Brain microvascular endothelial cell (primary cell): ENCODE results near the gene FICD.
"Not testable (repeated sequence)": the region's sequence is repeated elsewhere in the genome, so short reads cannot be mapped to it uniquely, and the experiment has no call there.

Source experiments
- DNase-seq: peaks from one replicate; pipeline ENCODE4 v3.0.0-alpha.2; 2020
- H3K27ac ChIP-seq: fragments of 250-450 bp; sonication (Bioruptor Pico); 2 replicates; pipeline ENCODE4 v1.5.1; 2020; ENCODE audit warnings: mild to moderate bottlenecking, moderate library complexity
- H3K27me3 ChIP-seq: fragments of 250-450 bp; sonication (Bioruptor Pico); replicated peaks from 2 replicates; pipeline ENCODE4 v1.5.1; 2020; ENCODE audit warnings: mild to moderate bottlenecking
- H3K36me3 ChIP-seq: fragments of 250-450 bp; sonication (Bioruptor Pico); replicated peaks from 2 replicates; pipeline ENCODE4 v1.5.1; 2020; ENCODE audit warnings: mild to moderate bottlenecking
- H3K4me3 ChIP-seq: 2 replicates; pipeline ENCODE4 v1.5.1; 2011; ENCODE audit warnings: low read depth, mild to moderate bottlenecking, control low read depth, low read length, moderate library complexity
- in situ Hi-C: cut with HindIII; loops from 2 replicates; pipeline ENCODE4 v1.10.0; 2017; ENCODE audit warnings: low sequenced_read_pairs, low pct_ligation_motif_present
- TF ChIP-seq, protein P1 (sequence below): IDR thresholded peaks from 2 replicates; pipeline ENCODE4 v1.5.1; 2011; ENCODE audit warnings: low read depth, mild to moderate bottlenecking, moderate library complexity, low read length, control low read depth, inconsistent platforms; ENCODE audit errors: missing control alignments

FICD gene

GRCh38 chr12:108483213-108484059 lies 31.6 kb upstream of the FICD start:
- no peaks in the 10 kb centered on the region for H3K27me3 ChIP-seq
- no peak overlapping the region for H3K27ac ChIP-seq
- TF ChIP-seq, protein P1, sequence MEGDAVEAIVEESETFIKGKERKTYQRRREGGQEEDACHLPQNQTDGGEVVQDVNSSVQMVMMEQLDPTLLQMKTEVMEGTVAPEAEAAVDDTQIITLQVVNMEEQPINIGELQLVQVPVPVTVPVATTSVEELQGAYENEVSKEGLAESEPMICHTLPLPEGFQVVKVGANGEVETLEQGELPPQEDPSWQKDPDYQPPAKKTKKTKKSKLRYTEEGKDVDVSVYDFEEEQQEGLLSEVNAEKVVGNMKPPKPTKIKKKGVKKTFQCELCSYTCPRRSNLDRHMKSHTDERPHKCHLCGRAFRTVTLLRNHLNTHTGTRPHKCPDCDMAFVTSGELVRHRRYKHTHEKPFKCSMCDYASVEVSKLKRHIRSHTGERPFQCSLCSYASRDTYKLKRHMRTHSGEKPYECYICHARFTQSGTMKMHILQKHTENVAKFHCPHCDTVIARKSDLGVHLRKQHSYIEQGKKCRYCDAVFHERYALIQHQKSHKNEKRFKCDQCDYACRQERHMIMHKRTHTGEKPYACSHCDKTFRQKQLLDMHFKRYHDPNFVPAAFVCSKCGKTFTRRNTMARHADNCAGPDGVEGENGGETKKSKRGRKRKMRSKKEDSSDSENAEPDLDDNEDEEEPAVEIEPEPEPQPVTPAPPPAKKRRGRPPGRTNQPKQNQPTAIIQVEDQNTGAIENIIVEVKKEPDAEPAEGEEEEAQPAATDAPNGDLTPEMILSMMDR = no peak
- DNase-seq = no peak
- H3K36me3 ChIP-seq = no peaks in the 10 kb centered on the region
- in situ Hi-C loops = no loop called here
- H3K4me3 ChIP-seq = no peak overlapping the region

DNA sequence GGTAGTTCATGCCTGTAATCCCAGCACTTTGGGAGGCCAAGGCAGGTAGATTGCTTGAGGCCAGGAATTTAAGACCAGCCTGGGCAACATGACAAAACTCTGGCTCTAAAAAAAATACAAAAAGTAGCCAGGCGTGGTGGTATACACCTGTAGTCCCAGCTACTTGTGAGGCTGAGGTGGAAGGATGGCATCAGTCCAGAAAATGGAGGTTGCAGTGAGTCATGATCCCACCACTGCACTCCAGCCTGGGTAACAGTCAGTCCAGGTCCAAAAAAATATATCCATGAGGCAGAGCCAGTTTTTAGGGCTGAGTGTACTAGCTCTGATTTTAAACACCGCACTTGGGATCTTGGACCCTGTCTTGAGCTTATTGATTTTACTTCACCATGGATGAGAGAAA lies 30.6 kb upstream of the FICD start:
- H3K36me3 ChIP-seq = no peaks in the 10 kb centered on the region
- TF ChIP-seq, protein P1 = no peak
- no peak overlapping the region for H3K4me3 ChIP-seq
- no peak for DNase-seq
- no peaks in the 10 kb centered on the region for H3K27me3 ChIP-seq
- in situ Hi-C loops = no loop called here
- no peak overlapping the region for H3K27ac ChIP-seq

DNA sequence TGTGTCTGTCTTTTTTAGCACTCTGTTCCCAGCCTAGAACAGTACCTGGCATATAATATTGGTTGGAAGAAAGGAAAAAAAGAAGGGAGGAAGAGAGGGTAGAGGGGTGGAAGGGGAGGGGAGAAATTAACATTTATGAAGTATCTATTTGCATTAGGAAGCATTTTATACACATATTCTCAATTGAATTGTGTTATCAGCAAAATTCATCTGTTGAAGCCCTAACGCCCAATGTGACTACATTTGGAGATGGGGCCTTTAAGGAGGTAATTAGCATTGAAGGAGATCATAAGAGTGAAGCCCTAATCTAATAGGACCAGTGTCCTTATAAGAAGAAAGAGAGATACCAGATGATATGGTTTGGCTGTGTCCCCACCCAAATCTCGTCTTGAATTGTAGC lies 30.2 kb upstream of the FICD start:
- H3K27ac ChIP-seq = no peak overlapping the region
- no peaks in the 10 kb centered on the region for H3K36me3 ChIP-seq
- H3K4me3 ChIP-seq = no peak overlapping the region
- DNase-seq = no peak
- H3K27me3 ChIP-seq = no peaks in the 10 kb centered on the region
- in situ Hi-C loops = no loop called here
- TF ChIP-seq, protein P1 = no peak

DNA sequence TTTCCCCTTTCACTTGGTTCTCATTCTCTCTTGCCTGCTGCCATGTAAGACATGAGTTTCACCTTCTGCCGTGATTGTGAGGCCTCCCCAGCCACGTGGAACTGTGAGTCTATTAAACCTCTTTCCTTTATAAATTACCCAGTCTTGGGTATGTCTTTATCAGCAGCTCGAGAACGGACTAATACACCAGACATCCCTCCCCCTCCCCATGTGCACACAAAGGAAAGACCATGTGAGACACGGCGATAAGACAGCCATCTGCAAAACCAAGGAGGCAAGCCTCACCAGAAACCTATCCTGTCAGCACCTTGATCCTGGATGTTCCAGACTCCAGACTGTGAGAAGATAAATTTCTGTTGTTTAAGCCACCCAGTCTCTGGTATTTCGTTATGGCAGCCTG lies 29.7 kb upstream of the FICD start:
- DNase-seq, in situ Hi-C loops, H3K4me3 ChIP-seq, H3K36me3 ChIP-seq, H3K27me3 ChIP-seq, H3K27ac ChIP-seq: not testable (repeated sequence)

DNA sequence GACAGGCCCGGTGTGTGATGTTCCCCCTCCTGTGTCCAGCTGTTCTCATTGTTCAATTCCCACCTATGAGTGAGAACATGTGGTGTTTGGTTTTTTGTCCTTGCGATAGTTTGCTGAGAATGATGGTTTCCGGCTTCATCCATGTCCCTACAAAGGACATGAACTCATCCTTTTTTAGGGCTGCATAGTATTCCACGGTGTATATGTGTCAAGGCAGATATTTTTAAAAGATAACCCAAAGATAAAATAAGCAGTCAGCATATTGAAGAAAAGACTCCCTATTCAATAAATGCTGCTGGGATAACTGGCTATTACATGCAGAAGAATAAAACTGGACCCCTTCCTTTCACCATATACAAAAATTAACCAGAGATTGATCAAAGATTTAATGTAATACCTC lies 28.0 kb upstream of the FICD start:
- H3K27ac ChIP-seq, H3K4me3 ChIP-seq, in situ Hi-C loops: not testable (repeated sequence)

DNA sequence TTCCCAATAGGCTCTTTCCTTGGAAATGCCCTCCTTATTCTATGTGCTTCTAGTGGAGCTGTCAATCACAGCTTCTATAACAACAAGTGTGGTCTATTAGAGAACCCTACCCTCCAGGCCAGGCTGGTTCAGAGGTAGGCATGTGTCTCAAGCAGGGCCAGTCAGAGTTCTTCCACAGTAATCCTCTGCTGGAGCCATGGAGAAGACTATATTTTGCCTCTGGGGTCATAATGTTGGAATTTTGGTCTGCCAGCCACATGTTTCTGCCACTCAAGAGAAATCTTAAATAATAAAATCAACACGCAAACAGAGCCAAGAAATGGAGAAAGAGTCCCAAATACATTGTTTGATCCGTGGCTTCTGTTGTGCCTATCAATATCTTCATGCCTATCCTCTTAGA lies 23.8 kb upstream of the FICD start:
- no peaks in the 10 kb centered on the region for H3K36me3 ChIP-seq
- TF ChIP-seq, protein P1 = no peak
- in situ Hi-C loops = no loop called here
- no peak for DNase-seq
- H3K27me3 ChIP-seq = no peaks in the 10 kb centered on the region
- H3K27ac ChIP-seq = no peak overlapping the region
- no peak overlapping the region for H3K4me3 ChIP-seq

More for the DNA sequence above, 28.0 kb upstream of the FICD start:
- H3K27me3 ChIP-seq, DNase-seq, H3K36me3 ChIP-seq: not testable (repeated sequence)

GRCh38 chr12:108495054-108495453 lies 20.0 kb upstream of the FICD start:
- Histone ChIP-seq H3K36me3 (no peaks in the 10 kb centered on the region), H3K4me3 (no peak overlapping the region), H3K27ac (no peak overlapping the region), H3K27me3 (no peaks in the 10 kb centered on the region)
- TF ChIP-seq, protein P1 = peak; percentile 79
- in situ Hi-C loops = no loop called here
- DNase-seq = peak; percentile 40
